GM23248 (cell line): ENCODE data around the gene ADCY6. TPM values are rescaled to one million over a fixed set of nuclear protein-coding genes. Genes with fewer than 3 reads are reported as not detected.

Experiments
- DNase-seq: peaks from one replicate; pipeline ENCODE4 v3.0.0-alpha.2; 2015
- H2AFZ ChIP-seq: fragments of 200-600 bp; sonication (generic); 2 replicates; pipeline ENCODE4 v1.6.1; 2016; ENCODE audit warnings: antibody characterized with exemption
- H3F3A ChIP-seq: fragments of 200-600 bp; sonication (generic); 2 replicates; pipeline ENCODE4 v1.6.1; 2016; ENCODE audit warnings: mild to moderate bottlenecking, antibody characterized with exemption, mixed run types; ENCODE audit not compliant: insufficient read depth
- H3K27ac ChIP-seq: fragments of 200-600 bp; sonication (generic); 2 replicates; pipeline ENCODE4 v1.5.1; 2016; ENCODE audit warnings: mild to moderate bottlenecking
- H3K27me3 ChIP-seq: fragments of 200-600 bp; sonication (generic); replicated peaks from 2 replicates; pipeline ENCODE4 v1.6.1; 2016; ENCODE audit warnings: mild to moderate bottlenecking; ENCODE audit not compliant: insufficient read depth
- H3K36me3 ChIP-seq: fragments of 200-600 bp; sonication (generic); 2 replicates; pipeline ENCODE4 v1.6.1; 2016; ENCODE audit warnings: low read depth, mild to moderate bottlenecking
- H3K4me1 ChIP-seq: fragments of 200-600 bp; sonication (generic); 2 replicates; pipeline ENCODE4 v1.6.1; 2016; ENCODE audit warnings: mild to moderate bottlenecking; ENCODE audit not compliant: insufficient read depth
- H3K4me2 ChIP-seq: fragments of 200-600 bp; sonication (generic); one replicate; pipeline ENCODE4 v1.6.1; 2016; ENCODE audit warnings: mild to moderate bottlenecking; ENCODE audit not compliant: unreplicated experiment
- H3K4me3 ChIP-seq: fragments of 200-600 bp; sonication (generic); 2 replicates; pipeline ENCODE4 v1.5.1; 2016; ENCODE audit warnings: mild to moderate bottlenecking
- H3K79me2 ChIP-seq: fragments of 200-600 bp; sonication (generic); 2 replicates; pipeline ENCODE4 v1.6.1; 2016; ENCODE audit warnings: mild to moderate bottlenecking; ENCODE audit not compliant: insufficient read depth
- H3K9ac ChIP-seq: fragments of 200-600 bp; sonication (generic); 2 replicates; pipeline ENCODE4 v1.6.1; 2016; ENCODE audit warnings: mild to moderate bottlenecking
- H3K9me2 ChIP-seq: fragments of 200-600 bp; sonication (generic); 2 replicates; pipeline ENCODE4 v1.6.1; 2016; ENCODE audit warnings: mixed run types, mild to moderate bottlenecking, moderate library complexity; ENCODE audit not compliant: insufficient read depth
- H3K9me3 ChIP-seq: fragments of 200-600 bp; sonication (generic); one replicate; pipeline ENCODE4 v1.6.1; 2017; ENCODE audit warnings: low read depth
- H4K20me1 ChIP-seq: fragments of 200-600 bp; sonication (generic); 2 replicates; pipeline ENCODE4 v1.6.0; 2016; ENCODE audit not compliant: insufficient read depth
- EZH2 ChIP-seq: fragments of 200-600 bp; sonication (generic); IDR thresholded peaks from 2 replicates; pipeline ENCODE4 v1.6.1; 2018; ENCODE audit warnings: antibody characterized with exemption, mild to moderate bottlenecking; ENCODE audit not compliant: insufficient read depth, poor library complexity, severe bottlenecking
- EZH2phosphoT487 ChIP-seq: fragments of 200-600 bp; sonication (generic); IDR thresholded peaks from 2 replicates; pipeline ENCODE4 v1.6.1; 2018; ENCODE audit warnings: antibody characterized with exemption, moderate library complexity, mild to moderate bottlenecking, low read depth; ENCODE audit not compliant: insufficient read depth
- WGBS, 2 experiments: methylation state at CpG; one replicate each; pipeline ENCODE4 v1.1.6; 2015 to 2017; ENCODE audit warnings: low lambda C conversion rate in 2 of 2, low coverage in 1 of 2; ENCODE audit errors: missing lambda C conversion rate in 2 of 2; 5-methylcytosine and 5-hydroxymethylcytosine counted together
- in situ Hi-C: fragments of 300-500 bp; cut with MboI; formaldehyde crosslinking; loops from 2 replicates; pipeline ENCODE4 v1.15.0; 2020
- polyA plus RNA-seq: library from polyadenylated mRNA; unstranded; fragments of >200 nt; fragmentation: Nextera tagmentation; extraction: Ambion mirVana; gene quantifications from 2 replicates; pipeline ENCODE4 v1.2.1, GENCODE V29; 2016
- total RNA-seq: library from RNA; depleted of rRNA; stranded (reverse); fragments of >200 nt; shearing (Covaris generic); gene quantifications from 2 replicates; pipeline ENCODE4 v1.2.3, GENCODE V29; 2014

ADCY6 gene
- total and polyA plus RNA-seq, 2 experiments from 2014 or later, result 4.1 to 24.8 TPM

DNA sequence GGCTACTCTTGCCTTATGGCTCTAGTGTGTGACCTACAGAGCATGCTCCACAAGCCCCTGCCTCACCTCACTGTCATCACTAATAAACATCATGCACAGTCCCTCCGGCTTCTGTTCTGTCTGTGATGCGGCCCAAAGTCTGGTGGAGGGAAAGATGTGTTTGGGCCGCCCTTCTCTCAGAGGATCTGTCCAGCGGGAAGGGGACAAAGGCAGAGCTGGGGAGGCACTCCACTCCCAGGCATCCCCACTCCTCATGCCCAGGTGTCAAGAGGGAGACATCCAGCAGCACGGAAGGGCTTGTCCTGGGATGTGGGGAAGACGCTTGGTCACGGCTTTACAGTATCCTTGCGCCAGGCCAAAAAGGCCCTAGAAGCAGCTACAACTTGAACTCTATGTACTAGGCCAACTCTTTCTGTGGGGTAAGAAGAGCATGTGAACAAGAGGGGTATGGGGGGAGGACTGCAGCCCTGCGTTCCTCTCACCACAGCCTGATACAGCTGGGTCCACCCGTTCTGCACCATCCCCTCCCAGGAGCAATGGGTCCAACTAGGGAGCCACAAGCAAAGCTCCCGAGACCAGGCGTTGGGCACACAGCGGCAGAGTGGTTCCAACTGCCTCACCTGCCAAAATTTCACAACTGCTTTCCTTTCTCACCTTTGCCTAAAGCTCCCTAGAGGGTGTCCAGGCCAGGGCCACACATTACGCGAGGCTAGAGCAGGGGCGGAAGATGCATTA lies 40.1 kb upstream of the ADCY6 start:
- peaks cover 16% of the 10 kb centered on the region; the same call in 1 of the 2 replicates for H3K36me3 ChIP-seq

DNA sequence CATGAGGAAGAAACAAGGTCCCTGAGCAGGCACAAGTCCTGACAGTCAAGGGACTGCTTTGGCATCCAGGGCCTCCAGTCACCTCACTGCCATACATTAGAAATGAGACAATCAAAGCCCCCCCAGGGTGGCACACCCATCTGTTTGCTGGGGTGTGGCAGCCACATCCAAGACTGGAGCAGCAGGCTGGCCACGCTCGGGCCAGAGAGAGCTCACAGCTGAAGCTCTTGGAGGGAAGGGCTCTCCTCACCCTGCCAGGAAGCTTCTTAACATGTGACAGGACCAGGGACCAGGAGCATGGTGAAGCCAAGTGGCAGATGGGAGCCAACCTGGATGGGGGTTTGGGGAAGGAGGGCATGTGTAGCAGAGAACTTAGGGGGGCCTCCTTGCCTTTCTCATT lies 39.4 kb upstream of the ADCY6 start:
- in situ Hi-C loops, result no loop called here
- H3K9me3 ChIP-seq, result no peaks in the 10 kb centered on the region
- H3K4me2 ChIP-seq, result no peak overlapping the region
- H3K4me3 ChIP-seq, result no peak overlapping the region
- H3K27ac ChIP-seq, result no peak overlapping the region
- H4K20me1 ChIP-seq, result no peaks in the 10 kb centered on the region
- H3K27me3 ChIP-seq, result no peaks in the 10 kb centered on the region
- H3K9me2 ChIP-seq, result no peaks in the 10 kb centered on the region
- no peaks in the 10 kb centered on the region for H3F3A ChIP-seq
- TF ChIP-seq EZH2phosphoT487 (no peak), EZH2 (no peak)
- WGBS, 2 experiments, result 17 to 20% methylated on average over 2 of the region's 2 CpGs
- no peak for DNase-seq
- H3K36me3 ChIP-seq, result peaks cover 9% of the 10 kb centered on the region; the same call in 1 of the 2 replicates
- H3K9ac ChIP-seq, result no peak overlapping the region
- H3K4me1 ChIP-seq, result no peaks in the 10 kb centered on the region
- no peaks in the 10 kb centered on the region for H3K79me2 ChIP-seq
- H2AFZ ChIP-seq, result no peak overlapping the region

More for the DNA sequence above, 40.1 kb upstream of the ADCY6 start:
- WGBS, 2 experiments, result 88 to 91% methylated on average over 15 to 16 of the region's 16 CpGs
- H3K4me3 ChIP-seq, result no peak overlapping the region
- in situ Hi-C loops, result no loop called here
- no peaks in the 10 kb centered on the region for H4K20me1 ChIP-seq
- no peak for DNase-seq
- H3K4me1 ChIP-seq, result no peaks in the 10 kb centered on the region
- H3F3A ChIP-seq, result no peaks in the 10 kb centered on the region
- no peak overlapping the region for H2AFZ ChIP-seq
- H3K27me3 ChIP-seq, result no peaks in the 10 kb centered on the region
- H3K9me2 ChIP-seq, result no peaks in the 10 kb centered on the region
- H3K9ac ChIP-seq, result no peak overlapping the region
- no peak overlapping the region for H3K27ac ChIP-seq
- TF ChIP-seq EZH2phosphoT487 (no peak), EZH2 (no peak)
- no peaks in the 10 kb centered on the region for H3K9me3 ChIP-seq
- no peaks in the 10 kb centered on the region for H3K79me2 ChIP-seq
- no peak overlapping the region for H3K4me2 ChIP-seq

DNA sequence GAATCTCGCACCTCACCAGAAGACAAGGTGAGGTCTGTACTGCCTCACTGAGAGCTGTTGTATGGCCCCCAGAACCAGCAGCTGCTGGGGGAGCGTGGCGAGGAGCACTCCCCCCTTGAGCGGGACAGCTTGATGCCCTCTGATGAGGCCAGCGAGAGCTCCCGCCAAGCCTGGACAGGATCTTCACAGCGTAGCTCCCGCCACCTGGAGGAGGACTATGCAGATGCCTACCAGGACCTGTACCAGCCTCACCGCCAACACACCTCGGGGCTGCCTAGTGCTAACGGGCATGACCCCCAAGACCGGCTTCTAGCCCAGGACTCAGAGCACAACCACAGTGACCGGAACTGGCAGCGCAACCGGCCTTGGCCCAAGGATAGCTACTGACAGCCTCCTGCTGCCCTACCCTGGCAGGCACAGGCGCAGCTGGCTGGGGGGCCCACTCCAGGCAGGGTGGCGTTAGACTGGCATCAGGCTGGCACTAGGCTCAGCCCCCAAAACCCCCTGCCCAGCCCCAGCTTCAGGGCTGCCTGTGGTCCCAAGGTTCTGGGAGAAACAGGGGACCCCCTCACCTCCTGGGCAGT lies 38.7 kb upstream of the ADCY6 start:
- TF ChIP-seq EZH2phosphoT487 (no peak), EZH2 (no peak)
- H3K4me2 ChIP-seq, result no peak overlapping the region
- H2AFZ ChIP-seq, result no peak overlapping the region
- peaks cover 5% of the 10 kb centered on the region; the same call in 1 of the 2 replicates for H3K36me3 ChIP-seq
- H4K20me1 ChIP-seq, result no peaks in the 10 kb centered on the region
- H3K9ac ChIP-seq, result no peak overlapping the region
- no peak overlapping the region for H3K4me3 ChIP-seq
- no peaks in the 10 kb centered on the region for H3K27me3 ChIP-seq
- H3F3A ChIP-seq, result no peaks in the 10 kb centered on the region
- DNase-seq, result no peak
- no peaks in the 10 kb centered on the region for H3K9me3 ChIP-seq
- H3K79me2 ChIP-seq, result no peaks in the 10 kb centered on the region
- H3K27ac ChIP-seq, result no peak overlapping the region
- no peaks in the 10 kb centered on the region for H3K4me1 ChIP-seq
- in situ Hi-C loops, result no loop called here
- H3K9me2 ChIP-seq, result no peaks in the 10 kb centered on the region
- 93 to 96% methylated on average over 15 to 16 of the region's 17 CpGs for WGBS, 2 experiments

DNA sequence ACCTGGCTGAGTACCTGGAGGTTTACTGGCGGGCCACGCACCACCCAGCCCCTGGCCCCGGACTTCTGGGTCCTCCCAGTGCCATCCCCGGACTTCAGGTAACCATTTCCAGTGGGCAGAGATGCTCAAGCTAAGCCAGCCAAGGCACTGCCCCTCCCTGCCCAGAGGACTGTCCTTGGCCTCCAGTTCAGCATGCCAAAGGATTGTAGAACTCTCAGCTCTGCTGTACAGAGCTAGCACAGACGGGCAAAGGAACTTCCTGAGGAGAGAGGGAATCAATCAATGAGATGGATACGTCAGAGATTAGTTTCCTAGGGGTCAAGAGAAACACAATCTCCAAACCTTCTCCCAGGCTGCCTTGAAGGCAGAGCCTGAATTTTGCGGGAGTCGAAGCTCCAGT lies 38.1 kb upstream of the ADCY6 start:
- H3K9me2 ChIP-seq, result no peaks in the 10 kb centered on the region
- H3K79me2 ChIP-seq, result no peaks in the 10 kb centered on the region
- H3K9me3 ChIP-seq, result no peaks in the 10 kb centered on the region
- no peaks in the 10 kb centered on the region for H3F3A ChIP-seq
- no peak overlapping the region for H3K9ac ChIP-seq
- H3K27ac ChIP-seq, result no peak overlapping the region
- H3K4me3 ChIP-seq, result no peak overlapping the region
- H3K36me3 ChIP-seq, result no peaks in the 10 kb centered on the region
- 72 to 79% methylated on average over 7 to 8 of the region's 8 CpGs for WGBS, 2 experiments
- in situ Hi-C loops, result no loop called here
- H3K4me2 ChIP-seq, result no peak overlapping the region
- H3K27me3 ChIP-seq, result no peaks in the 10 kb centered on the region
- DNase-seq, result no peak
- TF ChIP-seq EZH2, result no peak
- TF ChIP-seq EZH2phosphoT487, result no peak
- H4K20me1 ChIP-seq, result no peaks in the 10 kb centered on the region
- no peak overlapping the region for H2AFZ ChIP-seq
- no peaks in the 10 kb centered on the region for H3K4me1 ChIP-seq
